GM23338 (cell line): ENCODE measurements around the gene IQGAP2. TPM values are rescaled to one million over a fixed set of nuclear protein-coding genes. Genes with fewer than 3 reads are reported as not detected.

Experiments
- ATAC-seq: fragments of 200-7000 bp; cut with Tn5 transposase; 3 replicates; pipeline ENCODE4 v1.9.1; 2020
- DNase-seq: peaks from one replicate; pipeline ENCODE4 v3.0.0-alpha.2; 2015; ENCODE audit warnings: low spot score
- H2AFZ ChIP-seq: fragments of 200-600 bp; sonication (generic); 2 replicates; pipeline ENCODE4 v1.8.0; 2016; ENCODE audit warnings: antibody characterized with exemption, mild to moderate bottlenecking, moderate library complexity
- H3F3A ChIP-seq: fragments of 200-600 bp; sonication (generic); replicated peaks from 2 replicates; pipeline ENCODE4 v1.8.0; 2017; ENCODE audit warnings: antibody characterized with exemption, mixed run types, low read depth
- H3K27ac ChIP-seq: fragments of 200-600 bp; sonication (generic); 2 replicates; pipeline ENCODE4 v1.6.1; 2016; ENCODE audit warnings: low read depth
- H3K27me3 ChIP-seq: fragments of 200-600 bp; sonication (generic); 2 replicates; pipeline ENCODE4 v1.8.0; 2016; ENCODE audit warnings: mild to moderate bottlenecking, mixed run types, moderate library complexity; ENCODE audit not compliant: insufficient read depth
- H3K36me3 ChIP-seq: fragments of 200-600 bp; sonication (generic); 2 replicates; pipeline ENCODE4 v1.8.0; 2016; ENCODE audit warnings: mild to moderate bottlenecking; ENCODE audit not compliant: insufficient read depth
- H3K4me1 ChIP-seq: fragments of 200-600 bp; sonication (generic); 2 replicates; pipeline ENCODE4 v1.8.0; 2016; ENCODE audit warnings: mild to moderate bottlenecking, moderate library complexity; ENCODE audit not compliant: insufficient read depth
- H3K4me2 ChIP-seq: fragments of 200-600 bp; sonication (generic); 2 replicates; pipeline ENCODE4 v1.7.1; 2017; ENCODE audit warnings: mixed run types
- H3K4me3 ChIP-seq: fragments of 200-600 bp; sonication (generic); 2 replicates; pipeline ENCODE4 v1.6.1; 2016; ENCODE audit warnings: mixed run types
- H3K79me2 ChIP-seq: fragments of 200-600 bp; sonication (generic); replicated peaks from 2 replicates; pipeline ENCODE4 v1.8.0; 2017; ENCODE audit warnings: mild to moderate bottlenecking; ENCODE audit not compliant: insufficient read depth
- H3K9me2 ChIP-seq: fragments of 200-600 bp; sonication (generic); 2 replicates; pipeline ENCODE4 v1.8.0; 2017; ENCODE audit not compliant: insufficient read depth
- H4K20me1 ChIP-seq: fragments of 200-600 bp; sonication (generic); replicated peaks from 2 replicates; pipeline ENCODE4 v1.8.0; 2017; ENCODE audit warnings: mild to moderate bottlenecking; ENCODE audit not compliant: insufficient read depth
- H3K27ac Mint-ChIP-seq: 2 replicates; pipeline ENCODE4 v1.8.0; 2020; ENCODE audit warnings: inconsistent platforms, mild to moderate bottlenecking, moderate library complexity, mixed read lengths
- H3K27me3 Mint-ChIP-seq: 3 replicates; pipeline ENCODE4 v1.8.0; 2022; ENCODE audit warnings: low read depth, mild to moderate bottlenecking, moderate library complexity, mixed read lengths, inconsistent platforms; ENCODE audit not compliant: insufficient read depth, poor library complexity
- H3K36me3 Mint-ChIP-seq: 3 replicates; pipeline ENCODE4 v1.8.0; 2021; ENCODE audit warnings: low read depth, mild to moderate bottlenecking, inconsistent platforms, moderate library complexity, mixed read lengths
- H3K4me1 Mint-ChIP-seq: 3 replicates; pipeline ENCODE4 v1.8.0; 2020; ENCODE audit warnings: mild to moderate bottlenecking, inconsistent platforms, mixed read lengths
- H3K4me3 Mint-ChIP-seq: 3 replicates; pipeline ENCODE4 v1.8.0; 2021; ENCODE audit warnings: moderate library complexity, mild to moderate bottlenecking, inconsistent platforms, mixed read lengths
- H3K9me3 Mint-ChIP-seq: 3 replicates; pipeline ENCODE4 v1.8.0; 2020; ENCODE audit warnings: moderate library complexity, mild to moderate bottlenecking, inconsistent platforms, mixed read lengths
- CREB1 ChIP-seq: fragments of 250-450 bp; sonication (Bioruptor Pico); IDR thresholded peaks from 2 replicates; pipeline ENCODE4 v1.5.0; 2020; ENCODE audit warnings: low read depth, mild to moderate bottlenecking, moderate library complexity
- EZH2 ChIP-seq: fragments of 200-600 bp; sonication (generic); IDR thresholded peaks from one replicate; pipeline ENCODE4 v1.8.0; 2017; ENCODE audit warnings: antibody characterized with exemption, mild to moderate bottlenecking, low read depth; ENCODE audit not compliant: unreplicated experiment
- EZH2phosphoT487 ChIP-seq: fragments of 200-600 bp; sonication (generic); IDR thresholded peaks from one replicate; pipeline ENCODE4 v1.8.1; 2018; ENCODE audit warnings: antibody characterized with exemption; ENCODE audit not compliant: unreplicated experiment
- JUNB ChIP-seq: IDR thresholded peaks from one replicate; pipeline ENCODE4 v1.6.1; 2016; ENCODE audit warnings: antibody characterized with exemption; ENCODE audit not compliant: unreplicated experiment
- NANOG ChIP-seq: IDR thresholded peaks from 2 replicates; pipeline ENCODE4 v1.6.1; 2016; ENCODE audit warnings: antibody characterized with exemption, borderline replicate concordance
- POLR2AphosphoS5 ChIP-seq: IDR thresholded peaks from 2 replicates; pipeline ENCODE4 v1.6.1; 2016; ENCODE audit warnings: antibody characterized with exemption, low read depth
- REST ChIP-seq: IDR thresholded peaks from one replicate; pipeline ENCODE4 v1.6.1; 2018; ENCODE audit warnings: antibody characterized with exemption; ENCODE audit not compliant: unreplicated experiment
- STAT1 ChIP-seq: IDR thresholded peaks from one replicate; pipeline ENCODE4 v1.6.1; 2016; ENCODE audit warnings: antibody characterized with exemption; ENCODE audit not compliant: unreplicated experiment
- ZNF114 ChIP-seq: fragments of 250-450 bp; sonication (Bioruptor Pico); IDR thresholded peaks from 2 replicates; pipeline ENCODE4 v1.5.0; 2020; ENCODE audit warnings: mild to moderate bottlenecking, moderate library complexity
- ZNF331 ChIP-seq: fragments of 250-450 bp; sonication (Bioruptor Pico); IDR thresholded peaks from 2 replicates; pipeline ENCODE4 v1.5.0; 2020; ENCODE audit warnings: low read depth, mild to moderate bottlenecking, moderate library complexity
- ZNF462 ChIP-seq: fragments of 250-450 bp; sonication (Bioruptor Pico); IDR thresholded peaks from 2 replicates; pipeline ENCODE4 v1.5.0; 2020; ENCODE audit warnings: mild to moderate bottlenecking, moderate library complexity
- polyA plus RNA-seq: library from polyadenylated mRNA; unstranded; fragments of >200 nt; fragmentation: Nextera tagmentation; extraction: Ambion mirVana; gene quantifications from 2 replicates; pipeline ENCODE4 v1.2.1, GENCODE V29; 2016
- total RNA-seq: library from RNA; depleted of rRNA; stranded (reverse); fragments of >200 nt; shearing (Covaris generic); gene quantifications from 2 replicates; pipeline ENCODE4 v1.2.3, GENCODE V29; 2014
- TF ChIP-seq, protein P1 (sequence below): IDR thresholded peaks from 2 replicates; pipeline ENCODE4 v1.6.1; 2016; ENCODE audit warnings: antibody characterized with exemption
- TF ChIP-seq, protein P2 (sequence below), 2 experiments: fragments of 200-600 bp in 1 of 2; sonication (generic) in 1 of 2; conservative IDR thresholded peaks; 2 replicates each; pipeline versions ENCODE4 v1.5.1 to v1.6.1; 2016 to 2017; ENCODE audit warnings: antibody characterized with exemption in 2 of 2, low read depth in 2 of 2, mild to moderate bottlenecking in 2 of 2, moderate library complexity in 1 of 2

IQGAP2 gene
- total and polyA plus RNA-seq, 2 experiments from 2014 or later = 60.0 to 86.5 TPM

GRCh38 chr5:76684756-76685519, 281.9 kb downstream of the IQGAP2 start:
- Mint-ChIP-seq H3K27ac (no peak overlapping the region; the same call in 1 of the 2 replicates), H3K36me3 (0 out of 3 replicates have a peak, but pooled peaks cover 5% of the 10 kb centered on the region), H3K4me3 (no peak overlapping the region), H3K4me1 (no peaks in the 10 kb centered on the region), H3K9me3 (no peaks in the 10 kb centered on the region), H3K27me3 (peaks cover 2% of the 10 kb centered on the region)
- no peak overlapping the region for H3K27ac ChIP-seq
- no peaks in the 10 kb centered on the region for H3K4me1 ChIP-seq
- H3K4me3 ChIP-seq = no peak overlapping the region
- ATAC-seq (no peak), DNase-seq (no peak)
- no peaks in the 10 kb centered on the region for H3K36me3 ChIP-seq
- no peaks in the 10 kb centered on the region for H3K9me2 ChIP-seq
- H3K79me2 ChIP-seq = no peaks in the 10 kb centered on the region
- no peaks in the 10 kb centered on the region for H3K27me3 ChIP-seq
- H4K20me1 ChIP-seq = no peaks in the 10 kb centered on the region
- H2AFZ ChIP-seq = no peak overlapping the region
- TF ChIP-seq REST = no peak
- TF ChIP-seq JUNB = no peak
- TF ChIP-seq STAT1 = no peak
- TF ChIP-seq, protein P1, sequence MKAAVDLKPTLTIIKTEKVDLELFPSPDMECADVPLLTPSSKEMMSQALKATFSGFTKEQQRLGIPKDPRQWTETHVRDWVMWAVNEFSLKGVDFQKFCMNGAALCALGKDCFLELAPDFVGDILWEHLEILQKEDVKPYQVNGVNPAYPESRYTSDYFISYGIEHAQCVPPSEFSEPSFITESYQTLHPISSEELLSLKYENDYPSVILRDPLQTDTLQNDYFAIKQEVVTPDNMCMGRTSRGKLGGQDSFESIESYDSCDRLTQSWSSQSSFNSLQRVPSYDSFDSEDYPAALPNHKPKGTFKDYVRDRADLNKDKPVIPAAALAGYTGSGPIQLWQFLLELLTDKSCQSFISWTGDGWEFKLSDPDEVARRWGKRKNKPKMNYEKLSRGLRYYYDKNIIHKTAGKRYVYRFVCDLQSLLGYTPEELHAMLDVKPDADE = no peak
- no peak for TF ChIP-seq EZH2
- TF ChIP-seq, protein P2, sequence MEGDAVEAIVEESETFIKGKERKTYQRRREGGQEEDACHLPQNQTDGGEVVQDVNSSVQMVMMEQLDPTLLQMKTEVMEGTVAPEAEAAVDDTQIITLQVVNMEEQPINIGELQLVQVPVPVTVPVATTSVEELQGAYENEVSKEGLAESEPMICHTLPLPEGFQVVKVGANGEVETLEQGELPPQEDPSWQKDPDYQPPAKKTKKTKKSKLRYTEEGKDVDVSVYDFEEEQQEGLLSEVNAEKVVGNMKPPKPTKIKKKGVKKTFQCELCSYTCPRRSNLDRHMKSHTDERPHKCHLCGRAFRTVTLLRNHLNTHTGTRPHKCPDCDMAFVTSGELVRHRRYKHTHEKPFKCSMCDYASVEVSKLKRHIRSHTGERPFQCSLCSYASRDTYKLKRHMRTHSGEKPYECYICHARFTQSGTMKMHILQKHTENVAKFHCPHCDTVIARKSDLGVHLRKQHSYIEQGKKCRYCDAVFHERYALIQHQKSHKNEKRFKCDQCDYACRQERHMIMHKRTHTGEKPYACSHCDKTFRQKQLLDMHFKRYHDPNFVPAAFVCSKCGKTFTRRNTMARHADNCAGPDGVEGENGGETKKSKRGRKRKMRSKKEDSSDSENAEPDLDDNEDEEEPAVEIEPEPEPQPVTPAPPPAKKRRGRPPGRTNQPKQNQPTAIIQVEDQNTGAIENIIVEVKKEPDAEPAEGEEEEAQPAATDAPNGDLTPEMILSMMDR (conservative IDR thresholded peaks at IDR 0.05; ENCODE audit: low read depth in 2 of 2) = no peak
- TF ChIP-seq ZNF462 = no peak
- TF ChIP-seq EZH2phosphoT487 = no peak
- TF ChIP-seq NANOG = no peak
- TF ChIP-seq CREB1 (CRISPR knock-in tag) = no peak
- TF ChIP-seq ZNF331 (CRISPR knock-in tag) = no peak
- no peak for TF ChIP-seq POLR2AphosphoS5
- no peak for TF ChIP-seq ZNF114 (CRISPR knock-in tag)
- H3F3A ChIP-seq = no peaks in the 10 kb centered on the region
- H3K4me2 ChIP-seq = no peak overlapping the region
